A549 (cell line): ENCODE results near the gene NRN1L.

ENCODE experiments used
- BCL3 ChIP-seq: fragments of >200 bp; sonication (Bioruptor Twin); formaldehyde crosslinking; IDR thresholded peaks from 3 replicates; pipeline ENCODE4 v1.6.1; 2016
- BHLHE40 ChIP-seq: IDR thresholded peaks from 2 replicates; pipeline ENCODE4 v1.6.1; 2012; ENCODE audit warnings: low read depth, low read length, inconsistent platforms
- CTCF ChIP-seq: fragments of >200 bp; sonication (Bioruptor Twin); formaldehyde crosslinking; IDR thresholded peaks from 3 replicates; pipeline ENCODE4 v1.5.1; 2016
- ELK1 ChIP-seq: fragments of 150-350 bp; IDR thresholded peaks from 2 replicates; pipeline ENCODE4 v1.6.1; 2014; ENCODE audit warnings: low read depth, mild to moderate bottlenecking, low read length
- EP300 ChIP-seq, 2 experiments: fragments of >200 bp; sonication (Bioruptor Twin); formaldehyde crosslinking; IDR thresholded peaks; 2 replicates in 1 of 2; 3 replicates in 1 of 2; pipeline ENCODE4 v1.6.1; 2016 to 2017
- HDAC2 ChIP-seq: fragments of 200-600 bp; sonication (generic); IDR thresholded peaks from 2 replicates; pipeline ENCODE4 v1.6.1; 2016
- MAFK ChIP-seq: fragments of 450-650 bp; IDR thresholded peaks from 2 replicates; pipeline ENCODE4 v1.6.1; 2014; ENCODE audit not compliant: partially characterized antibody
- NPAS2 ChIP-seq: fragments of 250-450 bp; sonication (Bioruptor Pico); IDR thresholded peaks from 2 replicates; pipeline ENCODE4 v1.8.0; 2022; ENCODE audit warnings: mild to moderate bottlenecking, moderate library complexity, borderline replicate concordance
- NR3C1 ChIP-seq: fragments of >200 bp; sonication (Bioruptor Twin); formaldehyde crosslinking; IDR thresholded peaks from 3 replicates; pipeline ENCODE4 v1.6.1; 2017
- POLR2A ChIP-seq: IDR thresholded peaks from 2 replicates; pipeline ENCODE4 v1.6.1; 2012; ENCODE audit warnings: mild to moderate bottlenecking, low read length
- RAD21 ChIP-seq, 2 experiments: fragments of >200 bp in 1 of 2; sonication (Bioruptor Twin) in 1 of 2; formaldehyde crosslinking in 1 of 2; IDR thresholded peaks in 1 of 2; conservative IDR thresholded peaks in 1 of 2; 2 replicates in 1 of 2; 3 replicates in 1 of 2; pipeline ENCODE4 v1.6.1; 2012 to 2018; ENCODE audit warnings: inconsistent platforms in 1 of 2
- SMC3 ChIP-seq: fragments of >200 bp; sonication (Bioruptor Twin); formaldehyde crosslinking; IDR thresholded peaks from 3 replicates; pipeline ENCODE4 v1.6.1; 2018; ENCODE audit warnings: inconsistent platforms

- TF ChIP-seq SMC3 = no peak
- no peak for TF ChIP-seq BCL3
- no peak for TF ChIP-seq CTCF
- TF ChIP-seq EP300 (IDR thresholded peaks at IDR 0.05) = no peak
- no peak for TF ChIP-seq MAFK
- TF ChIP-seq RAD21 (conservative IDR thresholded peaks at IDR 0.05 in 1 of 2, IDR thresholded peaks at IDR 0.05 in 1 of 2) = no peak
- no peak for TF ChIP-seq POLR2A
- no peak for TF ChIP-seq BHLHE40
- no peak for TF ChIP-seq NPAS2 (CRISPR knock-in tag)
- TF ChIP-seq HDAC2 = no peak
- no peak for TF ChIP-seq NR3C1
- TF ChIP-seq ELK1 = no peak
These were observed 45.5 kb downstream of the NRN1L start for GRCh38 chr16:67930191-67930590.
